B cell (primary cell): ENCODE data around the gene GNAL. TPM values are rescaled to one million over a fixed set of nuclear protein-coding genes. Genes with fewer than 3 reads are reported as not detected.

ENCODE experiments used
- ATAC-seq: fragments of 200-7000 bp; cut with Tn5 transposase; one replicate; pipeline ENCODE4 v1.10.0; 2021; ENCODE audit warnings: low read depth, mild to moderate bottlenecking, moderate number of reproducible peaks, moderate library complexity
- CTCF ChIA-PET: fragments of 350-600 bp; sonication (Branson Sonifier 250); formaldehyde crosslinking; loops from one replicate; lab custom pipeline; 2021; ENCODE audit warnings: antibody characterized with exemption, inconsistent platforms; lab: Charles Lee
- POLR2A ChIA-PET: fragments of 350-600 bp; sonication (Branson Sonifier 250); formaldehyde crosslinking; loops from one replicate; lab custom pipeline; 2021; ENCODE audit warnings: antibody characterized with exemption; lab: Charles Lee
- DNase-seq: peaks from one replicate; pipeline ENCODE4 v3.0.0; 2013
- H2AFZ ChIP-seq: 2 replicates; pipeline ENCODE4 v1.6.1; 2012; ENCODE audit warnings: mild to moderate bottlenecking, low read depth, low read length; ENCODE audit not compliant: insufficient read depth, poor library complexity, severe bottlenecking
- H3K27ac ChIP-seq, 2 donors: 1 replicate in 1 of 2; 2 replicates in 1 of 2; pipeline ENCODE4 v1.5.1; 2012 to 2013; ENCODE audit warnings: low read length in 2 of 2, mild to moderate bottlenecking in 2 of 2, moderate library complexity in 1 of 2
- H3K27me3 ChIP-seq, 4 experiments: fragments of 200-600 bp in 1 of 4; sonication (generic) in 1 of 4; replicated peaks in 1 of 4; 1 replicate in 2 of 4; 2 replicates in 2 of 4; pipeline versions ENCODE4 v1.6.1 to v1.7.0; 2013 to 2016; ENCODE audit warnings: low read length in 3 of 4, mild to moderate bottlenecking in 2 of 4, mixed read lengths in 1 of 4, moderate library complexity in 1 of 4; ENCODE audit not compliant: insufficient read depth in 4 of 4, control insufficient read depth in 3 of 4; ENCODE audit errors: control extremely low read depth in 1 of 4
- H3K36me3 ChIP-seq, 2 experiments: replicated peaks in 1 of 2; 1 replicate in 1 of 2; 2 replicates in 1 of 2; pipeline versions ENCODE4 v1.6.1 to v1.7.1; 2013; ENCODE audit warnings: low read length in 1 of 2; ENCODE audit not compliant: insufficient read depth in 2 of 2, control insufficient read depth in 1 of 2; ENCODE audit errors: control extremely low read depth in 1 of 2, extremely low read depth in 1 of 2
- H3K4me1 ChIP-seq, 2 donors: fragments of 200-600 bp in 1 of 2; sonication (generic) in 1 of 2; 1 replicate in 1 of 2; 2 replicates in 1 of 2; pipeline versions ENCODE4 v1.5.1 to v1.6.1; 2013 to 2017; ENCODE audit warnings: low read length in 2 of 2; ENCODE audit not compliant: control insufficient read depth in 2 of 2, insufficient read depth in 2 of 2
- H3K4me2 ChIP-seq: replicated peaks from 2 replicates; pipeline ENCODE3; 2012; ENCODE audit warnings: mild to moderate bottlenecking, low read depth, low read length; ENCODE audit not compliant: poor library complexity, severe bottlenecking
- H3K4me3 ChIP-seq, 5 experiments: fragments of 200-600 bp in 1 of 5; sonication (generic) in 1 of 5; 1 replicate in 3 of 5; 2 replicates in 2 of 5; pipeline versions ENCODE4 v1.5.1 to v1.7.0; 2011 to 2016; ENCODE audit warnings: low read length in 4 of 5, mild to moderate bottlenecking in 4 of 5, low read depth in 2 of 5, control low read depth in 1 of 5, moderate library complexity in 1 of 5; ENCODE audit not compliant: insufficient read depth in 1 of 5; ENCODE audit errors: control extremely low read depth in 1 of 5, extremely low read depth in 1 of 5
- H3K79me2 ChIP-seq: fragments of 200-600 bp; sonication (generic); one replicate; pipeline ENCODE4 v1.6.0; 2016; ENCODE audit warnings: low read length; ENCODE audit not compliant: control insufficient read depth, insufficient read depth
- H3K9ac ChIP-seq: fragments of 200-600 bp; sonication (generic); 2 replicates; pipeline ENCODE4 v1.6.1; 2017; ENCODE audit warnings: mild to moderate bottlenecking, low read length, moderate library complexity
- H3K9me3 ChIP-seq, 3 donors: one replicate each; pipeline versions ENCODE4 v1.6.1 to v1.7.1; 2013; ENCODE audit warnings: low read length in 2 of 3; ENCODE audit not compliant: control insufficient read depth in 2 of 3, insufficient read depth in 1 of 3; ENCODE audit errors: control extremely low read depth in 1 of 3
- H4K20me1 ChIP-seq: 2 replicates; pipeline ENCODE4 v1.6.0; 2012; ENCODE audit warnings: mild to moderate bottlenecking, low read length; ENCODE audit not compliant: insufficient read depth, control insufficient read depth, poor library complexity, severe bottlenecking
- H3K27ac Mint-ChIP-seq: one replicate; pipeline ENCODE4 v1.8.0; 2021; ENCODE audit warnings: mixed read lengths
- H3K27me3 Mint-ChIP-seq: one replicate; pipeline ENCODE4 v1.8.0; 2021; ENCODE audit warnings: mixed read lengths
- H3K4me1 Mint-ChIP-seq: one replicate; pipeline ENCODE4 v1.8.0; 2021; ENCODE audit warnings: mixed read lengths
- H3K4me3 Mint-ChIP-seq: one replicate; pipeline ENCODE4 v1.8.0; 2021; ENCODE audit warnings: mixed read lengths
- H3K9me3 Mint-ChIP-seq: one replicate; pipeline ENCODE4 v1.8.0; 2022; ENCODE audit warnings: mixed read lengths; ENCODE audit not compliant: insufficient read depth
- EZH2 ChIP-seq: IDR thresholded peaks from 2 replicates; pipeline ENCODE4 v1.6.1; 2012; ENCODE audit warnings: borderline replicate concordance, low read depth, mild to moderate bottlenecking, moderate library complexity, low read length; ENCODE audit not compliant: insufficient read depth, poor library complexity, severe bottlenecking
- WGBS: methylation state at CpG from one replicate; pipeline ENCODE4 v1.1.5; 2013; ENCODE audit warnings: missing lambda C conversion rate; ENCODE audit not compliant: insufficient coverage; 5-methylcytosine and 5-hydroxymethylcytosine counted together
- intact Hi-C: fragments of 100-400 bp; cut with micrococcal nuclease; formaldehyde crosslinking; loops from one replicate; pipeline ENCODE4 v1.10.0; 2022
- polyA plus RNA-seq: library from polyadenylated mRNA; depleted of rRNA; stranded (reverse); fragments of >200 nt; gene quantifications from 2 replicates; pipeline ENCODE4 v1.2.3, GENCODE V29; 2012
- total RNA-seq, 2 donors: library from RNA; stranded (reverse); fragments of 120-200 nt in 1 of 2; gene quantifications; 1 replicate in 1 of 2; 2 replicates in 1 of 2; pipeline versions ENCODE4 v1.2.3 to v1.2.4, GENCODE V29; 2013 to 2022
- TF ChIP-seq, protein P1 (sequence below): fragments of 200-600 bp; IDR thresholded peaks from one replicate; pipeline ENCODE4 v1.8.0; 2022; ENCODE audit warnings: antibody characterized with exemption, mild to moderate bottlenecking

GNAL gene
- total and polyA plus RNA-seq, 2 donors (not counting 1 experiment from before 2014, with no cell fraction given) = 0.01 to 0.12 TPM

DNA sequence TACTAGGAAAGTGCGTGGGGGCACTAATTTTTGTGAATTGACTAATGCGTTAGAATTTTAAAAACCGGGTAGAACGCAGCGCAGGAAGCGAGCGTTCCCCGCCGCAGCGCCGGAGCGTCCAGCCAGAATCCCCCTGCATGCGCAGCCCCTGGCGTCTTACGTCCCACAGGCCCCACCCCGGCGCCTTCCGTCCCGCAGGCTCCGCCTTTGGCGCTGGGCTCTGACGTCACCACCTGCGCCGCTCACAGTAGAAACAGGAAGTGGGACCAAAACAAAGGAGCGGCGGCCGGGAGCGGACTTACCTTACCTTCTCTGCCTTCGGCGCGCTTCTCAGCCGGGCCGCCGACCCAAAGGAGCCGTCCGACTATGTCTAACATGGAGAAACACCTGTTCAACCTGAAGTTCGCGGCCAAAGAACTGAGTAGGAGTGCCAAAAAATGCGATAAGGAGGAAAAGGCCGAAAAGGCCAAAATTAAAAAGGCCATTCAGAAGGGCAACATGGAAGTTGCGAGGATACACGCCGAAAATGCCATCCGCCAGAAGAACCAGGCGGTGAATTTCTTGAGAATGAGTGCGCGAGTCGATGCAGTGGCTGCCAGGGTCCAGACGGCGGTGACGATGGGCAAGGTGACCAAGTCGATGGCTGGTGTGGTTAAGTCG lies 162.2 kb downstream of the GNAL start, which contains the start of gene CHMP1B:
CHMP1B (plus strand) TSS at position 268 of the 660 bp plus-strand sequence; CDS start at position 367, 99 bp downstream.
- Histone ChIP-seq H3K4me3 (peak within 1 kb of the TSS; percentile 85 to 100 (median 98)), H3K9ac (peak within 1 kb of the TSS; percentile 100), H3K9me3 (no peaks in the 10 kb centered on the region), H3K27ac (peak within 1 kb of the TSS; percentile 93 to 97), H3K79me2 (peaks cover 25% of the 10 kb centered on the region), H3K4me1 (peaks cover 28 to 31% of the 10 kb centered on the region in 2 donors), H3K4me2 (peak within 1 kb of the TSS; percentile 82), H2AFZ (peak within 1 kb of the TSS; percentile 62), H3K27me3 (no peaks in the 10 kb centered on the region), H3K36me3 (peaks cover 0 to 13% of the 10 kb centered on the region in 2 experiments), H4K20me1 (peaks cover 20% of the 10 kb centered on the region)
- ATAC-seq = peak; percentile 94
- Mint-ChIP-seq H3K27me3 (no peaks in the 10 kb centered on the region), H3K4me1 (peaks cover 34% of the 10 kb centered on the region), H3K4me3 (peak within 1 kb of the TSS; percentile 100), H3K27ac (peak within 1 kb of the TSS; percentile 99), H3K9me3 (no peaks in the 10 kb centered on the region)
- CTCF ChIA-PET = interaction anchor here (2.2 to 4.0 kb wide), 2 partner anchors 87 to 144 kb away, joined by 9 to 20 read pairs; no protein-coding TSS in a partner anchor
- TF ChIP-seq EZH2 = no peak
- TF ChIP-seq, protein P1, sequence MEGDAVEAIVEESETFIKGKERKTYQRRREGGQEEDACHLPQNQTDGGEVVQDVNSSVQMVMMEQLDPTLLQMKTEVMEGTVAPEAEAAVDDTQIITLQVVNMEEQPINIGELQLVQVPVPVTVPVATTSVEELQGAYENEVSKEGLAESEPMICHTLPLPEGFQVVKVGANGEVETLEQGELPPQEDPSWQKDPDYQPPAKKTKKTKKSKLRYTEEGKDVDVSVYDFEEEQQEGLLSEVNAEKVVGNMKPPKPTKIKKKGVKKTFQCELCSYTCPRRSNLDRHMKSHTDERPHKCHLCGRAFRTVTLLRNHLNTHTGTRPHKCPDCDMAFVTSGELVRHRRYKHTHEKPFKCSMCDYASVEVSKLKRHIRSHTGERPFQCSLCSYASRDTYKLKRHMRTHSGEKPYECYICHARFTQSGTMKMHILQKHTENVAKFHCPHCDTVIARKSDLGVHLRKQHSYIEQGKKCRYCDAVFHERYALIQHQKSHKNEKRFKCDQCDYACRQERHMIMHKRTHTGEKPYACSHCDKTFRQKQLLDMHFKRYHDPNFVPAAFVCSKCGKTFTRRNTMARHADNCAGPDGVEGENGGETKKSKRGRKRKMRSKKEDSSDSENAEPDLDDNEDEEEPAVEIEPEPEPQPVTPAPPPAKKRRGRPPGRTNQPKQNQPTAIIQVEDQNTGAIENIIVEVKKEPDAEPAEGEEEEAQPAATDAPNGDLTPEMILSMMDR = no peak
- under 1% methylated on average over 53 of the region's 53 CpGs for WGBS
- DNase-seq = peak; percentile 98
- POLR2A ChIA-PET = interaction anchor here (0.6 to 1.3 kb wide), 2 partner anchors 129 to 130 kb away, joined by 3 to 4 read pairs; partner anchors contain the start of gene IMPA2
- intact Hi-C loops = loop anchor here (1.0 to 5.0 kb wide), 7 partner anchors 32 to 1938 kb away; partner anchors contain the start of genes CEP76, IMPA2, MPPE1 and PSMG2
